ENCODE data around the gene NR6A1. TPM values are rescaled to one million over a fixed set of nuclear protein-coding genes. Genes with fewer than 3 reads are reported as not detected.

Gene NR6A1
- total RNA-seq, 1 experiment from 2014 or later: 6.7 TPM

DNA sequence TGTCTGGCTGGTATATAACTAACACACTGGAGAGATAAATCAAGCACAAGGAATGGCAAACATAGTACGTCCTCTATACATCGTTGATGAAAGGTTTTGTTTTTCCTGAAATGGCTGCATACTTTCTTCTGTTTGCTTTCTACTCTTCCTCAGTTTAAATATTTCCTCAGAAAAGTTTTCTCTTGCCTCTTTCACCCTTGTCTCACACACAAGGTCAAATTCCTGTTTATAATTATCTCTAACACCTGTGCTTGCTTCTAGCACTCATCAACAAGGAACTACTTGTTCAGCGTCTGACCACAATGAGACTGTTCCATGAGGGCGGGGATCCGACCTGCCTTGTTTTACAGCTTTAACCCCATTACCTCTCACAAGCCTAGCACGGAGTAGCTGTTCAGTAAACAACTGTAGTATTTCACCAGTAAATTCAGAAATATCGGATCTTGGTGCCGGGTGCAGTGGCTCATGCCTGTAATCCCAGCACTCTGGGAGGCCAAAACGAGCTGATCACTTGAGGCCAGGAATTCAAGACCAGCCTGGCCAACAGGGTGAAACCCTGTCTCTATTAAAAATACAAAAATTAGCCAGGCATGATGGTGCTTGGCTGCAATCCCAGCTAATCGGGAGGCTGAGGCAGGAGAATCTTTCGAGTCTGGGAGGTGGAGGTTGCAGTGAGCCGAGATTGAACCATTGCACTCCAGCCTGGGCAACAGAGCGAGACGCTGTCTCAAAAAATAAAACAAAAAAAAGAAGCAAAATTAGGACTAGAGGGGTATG lies 37.0 kb downstream of the NR6A1 start:
- no peaks in the 10 kb centered on the region for H3K9me3 Mint-ChIP-seq (ENCODE audit: low read depth, unreplicated experiment)
- H3K27ac Mint-ChIP-seq (ENCODE audit: unreplicated experiment): peak overlapping the region; percentile 40
- H3K4me3 Mint-ChIP-seq (ENCODE audit: low read depth, unreplicated experiment): peak overlapping the region; percentile 51
- TF ChIP-seq, protein P1, sequence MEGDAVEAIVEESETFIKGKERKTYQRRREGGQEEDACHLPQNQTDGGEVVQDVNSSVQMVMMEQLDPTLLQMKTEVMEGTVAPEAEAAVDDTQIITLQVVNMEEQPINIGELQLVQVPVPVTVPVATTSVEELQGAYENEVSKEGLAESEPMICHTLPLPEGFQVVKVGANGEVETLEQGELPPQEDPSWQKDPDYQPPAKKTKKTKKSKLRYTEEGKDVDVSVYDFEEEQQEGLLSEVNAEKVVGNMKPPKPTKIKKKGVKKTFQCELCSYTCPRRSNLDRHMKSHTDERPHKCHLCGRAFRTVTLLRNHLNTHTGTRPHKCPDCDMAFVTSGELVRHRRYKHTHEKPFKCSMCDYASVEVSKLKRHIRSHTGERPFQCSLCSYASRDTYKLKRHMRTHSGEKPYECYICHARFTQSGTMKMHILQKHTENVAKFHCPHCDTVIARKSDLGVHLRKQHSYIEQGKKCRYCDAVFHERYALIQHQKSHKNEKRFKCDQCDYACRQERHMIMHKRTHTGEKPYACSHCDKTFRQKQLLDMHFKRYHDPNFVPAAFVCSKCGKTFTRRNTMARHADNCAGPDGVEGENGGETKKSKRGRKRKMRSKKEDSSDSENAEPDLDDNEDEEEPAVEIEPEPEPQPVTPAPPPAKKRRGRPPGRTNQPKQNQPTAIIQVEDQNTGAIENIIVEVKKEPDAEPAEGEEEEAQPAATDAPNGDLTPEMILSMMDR (IDR thresholded peaks at IDR 0.05; ENCODE audit: unreplicated experiment): no peak
- peaks cover 25% of the 10 kb centered on the region for H3K4me1 Mint-ChIP-seq (ENCODE audit: low read depth, unreplicated experiment)
- DNase-seq: peak; percentile 55
- no TSS peak for BruUV-seq (replicated peaks)
- peaks cover 8% of the 10 kb centered on the region for H3K36me3 Mint-ChIP-seq (ENCODE audit: insufficient read depth, unreplicated experiment)
- H3K27me3 Mint-ChIP-seq (ENCODE audit: unreplicated experiment): no peaks in the 10 kb centered on the region
- CTCF ChIA-PET: interaction anchor here (0.6 to 2.4 kb wide), 4 partner anchors 9 to 428 kb away, joined by 3 to 8 read pairs (median 4); no protein-coding TSS in a partner anchor
- intact Hi-C loops (cut with micrococcal nuclease; ENCODE audit: unreplicated experiment): loop anchor here (5.0 kb wide), 1 partner anchor 33 kb away; no protein-coding TSS in a partner anchor

DNA sequence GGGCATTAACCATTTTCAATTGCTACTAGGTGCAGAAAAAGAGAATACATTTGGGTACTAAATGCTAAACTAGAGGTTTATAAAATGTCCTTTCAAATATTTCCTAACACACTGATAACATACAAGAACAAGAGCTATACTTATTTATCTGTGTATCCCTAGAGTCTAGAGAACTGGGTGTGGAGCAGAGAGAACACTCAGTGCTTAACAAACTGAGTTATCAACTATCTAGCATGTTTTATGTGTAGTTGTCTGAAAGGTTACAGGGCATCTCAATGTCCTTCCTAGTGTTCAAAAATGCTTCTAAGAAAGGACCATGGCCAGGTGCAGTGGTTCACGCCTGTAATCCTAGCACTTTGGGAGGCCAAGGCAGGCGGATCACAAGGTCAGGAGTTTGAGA lies 40.3 kb downstream of the NR6A1 start:
- Mint-ChIP-seq H3K4me3 (ENCODE audit: low read depth, unreplicated experiment) (no peak overlapping the region), H3K36me3 (ENCODE audit: insufficient read depth, unreplicated experiment) (peaks cover 8% of the 10 kb centered on the region), H3K9me3 (ENCODE audit: low read depth, unreplicated experiment) (no peaks in the 10 kb centered on the region), H3K27me3 (ENCODE audit: unreplicated experiment) (no peaks in the 10 kb centered on the region), H3K27ac (ENCODE audit: unreplicated experiment) (no peak overlapping the region), H3K4me1 (ENCODE audit: low read depth, unreplicated experiment) (peaks cover 20% of the 10 kb centered on the region)
- BruUV-seq (replicated peaks): no TSS peak
- TF ChIP-seq, protein P1 (IDR thresholded peaks at IDR 0.05; ENCODE audit: unreplicated experiment): no peak
- intact Hi-C loops (cut with micrococcal nuclease; ENCODE audit: unreplicated experiment): loop anchor here (5.0 kb wide), 1 partner anchor 37 kb away; no protein-coding TSS in a partner anchor
- CTCF ChIA-PET: interaction anchor here (0.8 kb wide), 1 partner anchor 85 kb away, joined by 3 read pairs; no protein-coding TSS in a partner anchor
- DNase-seq: no peak

DNA sequence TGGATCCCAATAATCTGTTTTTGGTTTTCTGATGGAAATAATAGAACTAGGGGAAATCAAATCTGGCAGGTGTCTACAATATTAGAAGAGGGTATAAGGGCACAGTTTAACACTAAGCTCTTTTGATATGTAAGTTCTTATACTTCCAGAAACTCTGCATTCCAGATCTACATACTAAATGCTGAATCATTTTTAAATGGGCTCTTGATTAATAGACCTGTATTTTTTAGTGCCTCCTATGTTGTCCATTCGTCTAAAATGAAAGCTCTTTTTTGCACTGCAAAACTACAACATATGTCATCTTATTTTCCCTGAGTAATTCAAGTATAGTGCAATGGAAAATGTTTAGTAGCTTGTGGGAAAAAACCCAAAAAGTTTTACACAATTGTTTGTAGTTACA lies 44.2 kb downstream of the NR6A1 start:
- CTCF ChIA-PET: no interaction called here
- H3K27ac Mint-ChIP-seq (ENCODE audit: unreplicated experiment): no peak overlapping the region

DNA sequence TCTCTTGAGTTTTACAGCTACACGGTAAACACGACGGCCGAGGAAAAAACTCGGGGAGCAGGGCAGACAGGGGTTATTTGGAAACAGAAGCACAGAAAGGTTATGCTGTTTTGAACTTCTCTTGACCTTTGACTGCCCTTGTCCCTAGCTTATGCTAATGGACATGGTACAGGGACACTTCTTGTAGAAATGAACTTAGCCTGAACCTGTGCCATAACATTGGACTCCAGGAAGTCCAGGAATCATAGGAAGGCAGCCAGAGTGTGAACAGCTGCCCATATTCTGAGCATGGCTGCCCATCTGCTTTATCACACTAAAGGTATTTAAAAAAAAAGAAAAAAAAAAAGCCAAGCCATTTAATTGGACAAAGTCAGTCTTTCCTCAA lies 46.1 kb downstream of the NR6A1 start:
- Mint-ChIP-seq H3K36me3 (ENCODE audit: insufficient read depth, unreplicated experiment) (peaks cover 3% of the 10 kb centered on the region), H3K4me1 (ENCODE audit: low read depth, unreplicated experiment) (no peaks in the 10 kb centered on the region), H3K9me3 (ENCODE audit: low read depth, unreplicated experiment) (no peaks in the 10 kb centered on the region), H3K4me3 (ENCODE audit: low read depth, unreplicated experiment) (no peak overlapping the region), H3K27me3 (ENCODE audit: unreplicated experiment) (no peaks in the 10 kb centered on the region), H3K27ac (ENCODE audit: unreplicated experiment) (no peak overlapping the region)
- no peak for DNase-seq
- intact Hi-C loops (cut with micrococcal nuclease; ENCODE audit: unreplicated experiment): no loop called here
- TF ChIP-seq, protein P1 (IDR thresholded peaks at IDR 0.05; ENCODE audit: unreplicated experiment): no peak
- no TSS peak for BruUV-seq (replicated peaks)
- CTCF ChIA-PET: no interaction called here

More for the DNA sequence above, 44.2 kb downstream of the NR6A1 start:
- H3K9me3 Mint-ChIP-seq (ENCODE audit: low read depth, unreplicated experiment): no peaks in the 10 kb centered on the region
- intact Hi-C loops (cut with micrococcal nuclease; ENCODE audit: unreplicated experiment): no loop called here
- no peaks in the 10 kb centered on the region for H3K27me3 Mint-ChIP-seq (ENCODE audit: unreplicated experiment)
- H3K4me3 Mint-ChIP-seq (ENCODE audit: low read depth, unreplicated experiment): no peak overlapping the region
- TF ChIP-seq, protein P1 (IDR thresholded peaks at IDR 0.05; ENCODE audit: unreplicated experiment): no peak
- no TSS peak for BruUV-seq (replicated peaks)
- peaks cover 8% of the 10 kb centered on the region for H3K36me3 Mint-ChIP-seq (ENCODE audit: insufficient read depth, unreplicated experiment)
- no peak for DNase-seq
- H3K4me1 Mint-ChIP-seq (ENCODE audit: low read depth, unreplicated experiment): no peaks in the 10 kb centered on the region

All from Calu3 (cell line).